ENCODE results near the gene RAB2B. TPM values are rescaled to one million over a fixed set of nuclear protein-coding genes. Genes with fewer than 3 reads are reported as not detected.
A peak's percentile ranks its signal among the peaks of the same experiment; 100 is the strongest.

RAB2B gene
- total and polyA plus RNA-seq, 2 experiments from 2014 or later = 17.8 to 29.7 TPM

GRCh38 chr14:21509432-21510143 lies 32.8 kb upstream of the RAB2B start:
- no peaks in the 10 kb centered on the region for H3K36me3 ChIP-seq
- no peak overlapping the region for H3K27ac ChIP-seq
- no peak for TF ChIP-seq CTCF (IDR thresholded peaks at IDR 0.05; ENCODE audit: low read depth, low read length)
- H3K4me1 ChIP-seq (ENCODE audit: low read depth) = peaks cover 7% of the 10 kb centered on the region
- no peak for DNase-seq (ENCODE audit: low read depth in 1 of 2, low spot score in 1 of 2)
- no peaks in the 10 kb centered on the region for H3K27me3 ChIP-seq
- peak overlapping the region; percentile 62 for H3K4me3 ChIP-seq
- no peaks in the 10 kb centered on the region for H3K9me3 ChIP-seq (ENCODE audit: low read depth)

- H3K27ac ChIP-seq = no peak overlapping the region
- peaks cover 7% of the 10 kb centered on the region for H3K4me1 ChIP-seq (ENCODE audit: low read depth)
- peaks cover 16% of the 10 kb centered on the region for H3K36me3 ChIP-seq
- no peak for DNase-seq (ENCODE audit: low read depth in 1 of 2, low spot score in 1 of 2)
- no peak for TF ChIP-seq CTCF (IDR thresholded peaks at IDR 0.05; ENCODE audit: low read depth, low read length)
- no peaks in the 10 kb centered on the region for H3K27me3 ChIP-seq
- no peak overlapping the region for H3K4me3 ChIP-seq
- no peaks in the 10 kb centered on the region for H3K9me3 ChIP-seq (ENCODE audit: low read depth)
Observed at GRCh38 chr14:21506557-21506956, 29.8 kb upstream of the RAB2B start.

GRCh38 chr14:21505012-21505553 lies 28.3 kb upstream of the RAB2B start:
- Histone ChIP-seq H3K27ac (no peak overlapping the region), H3K4me3 (no peak overlapping the region), H3K4me1 (ENCODE audit: low read depth) (peaks cover 4% of the 10 kb centered on the region), H3K36me3 (peaks cover 22% of the 10 kb centered on the region), H3K27me3 (no peaks in the 10 kb centered on the region), H3K9me3 (ENCODE audit: low read depth) (no peaks in the 10 kb centered on the region)
- no peak for TF ChIP-seq CTCF (IDR thresholded peaks at IDR 0.05; ENCODE audit: low read depth, low read length)
- no peak for DNase-seq (ENCODE audit: low read depth in 1 of 2, low spot score in 1 of 2)

GRCh38 chr14:21503376-21503775 lies 26.6 kb upstream of the RAB2B start:
- no peak for DNase-seq (ENCODE audit: low read depth in 1 of 2, low spot score in 1 of 2)
- Histone ChIP-seq H3K9me3 (ENCODE audit: low read depth) (no peaks in the 10 kb centered on the region), H3K4me1 (ENCODE audit: low read depth) (no peaks in the 10 kb centered on the region), H3K27me3 (no peaks in the 10 kb centered on the region), H3K36me3 (peaks cover 38% of the 10 kb centered on the region), H3K27ac (no peak overlapping the region), H3K4me3 (no peak overlapping the region)
- TF ChIP-seq CTCF (IDR thresholded peaks at IDR 0.05; ENCODE audit: low read depth, low read length) = no peak

GRCh38 chr14:21501568-21501967 lies 24.8 kb upstream of the RAB2B start:
- no peak for DNase-seq (ENCODE audit: low read depth in 1 of 2, low spot score in 1 of 2)
- no peak for TF ChIP-seq CTCF (IDR thresholded peaks at IDR 0.05; ENCODE audit: low read depth, low read length)
- Histone ChIP-seq H3K4me1 (ENCODE audit: low read depth) (no peaks in the 10 kb centered on the region), H3K4me3 (no peak overlapping the region), H3K27ac (no peak overlapping the region), H3K27me3 (no peaks in the 10 kb centered on the region), H3K36me3 (peaks cover 54% of the 10 kb centered on the region), H3K9me3 (ENCODE audit: low read depth) (no peaks in the 10 kb centered on the region)
